Stimulated activated CD8-positive, alpha-beta memory T cell treated with anti-CD3 and anti-CD28 coated beads, Interleukin-7, amount 100 ng/mL, for 24 hours (primary cell): Measurements from ENCODE around the gene UST.
"Not testable (repeated sequence)": the region's sequence is repeated elsewhere in the genome, so short reads cannot be mapped to it uniquely, and the experiment has no call there.

Experiments used
- DNase-seq: peaks from one replicate; pipeline ENCODE4 v3.0.0-alpha.2; 2020; ENCODE audit warnings: low read depth

Gene UST

DNA sequence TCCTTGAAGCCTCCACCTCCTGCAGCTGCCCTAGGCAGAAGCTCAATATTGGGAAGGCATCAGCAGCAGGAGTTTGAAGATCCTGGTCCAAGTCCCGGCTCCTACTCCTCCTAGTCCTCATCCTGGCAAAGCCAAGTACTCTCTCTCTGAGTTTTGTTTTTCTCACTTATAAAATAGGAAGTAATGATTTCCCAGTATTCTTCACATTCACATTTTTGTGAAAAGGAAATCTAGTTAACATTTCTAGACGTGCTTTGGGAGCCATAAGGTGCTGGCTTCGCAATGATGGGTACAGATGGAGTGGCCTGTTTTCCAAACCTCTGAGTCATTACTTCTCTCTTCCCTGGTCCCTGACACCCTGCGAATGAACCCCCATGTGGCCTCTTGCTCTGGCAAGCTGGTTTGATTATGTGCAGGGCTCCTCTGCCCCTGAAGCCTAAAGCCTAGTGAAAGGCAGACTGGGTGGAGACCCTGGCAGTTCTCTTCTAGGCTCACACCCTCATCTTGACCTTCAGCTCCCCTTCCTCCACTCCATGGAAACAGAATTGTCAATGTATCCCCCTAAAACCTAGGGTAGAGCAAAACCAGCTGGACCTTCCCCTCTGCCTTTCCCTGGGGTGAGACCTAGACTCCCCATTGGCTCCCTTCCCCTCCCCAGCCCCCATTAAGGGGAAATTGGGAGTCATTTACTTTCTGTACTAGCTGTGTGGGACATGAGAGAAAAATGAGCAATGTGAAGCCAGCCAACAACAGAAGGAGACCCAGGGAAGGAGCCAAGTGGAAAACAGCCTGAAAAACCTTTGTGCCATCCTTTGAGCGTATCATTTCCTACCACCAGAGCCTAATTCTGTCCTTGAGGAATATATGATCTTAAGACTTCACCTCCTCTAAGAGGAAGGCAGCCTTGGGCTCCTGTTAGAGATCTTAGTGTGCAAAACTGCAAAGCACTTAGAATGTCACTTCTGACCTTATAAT, 158.4 kb downstream of the UST start:
- no peak for DNase-seq

DNA sequence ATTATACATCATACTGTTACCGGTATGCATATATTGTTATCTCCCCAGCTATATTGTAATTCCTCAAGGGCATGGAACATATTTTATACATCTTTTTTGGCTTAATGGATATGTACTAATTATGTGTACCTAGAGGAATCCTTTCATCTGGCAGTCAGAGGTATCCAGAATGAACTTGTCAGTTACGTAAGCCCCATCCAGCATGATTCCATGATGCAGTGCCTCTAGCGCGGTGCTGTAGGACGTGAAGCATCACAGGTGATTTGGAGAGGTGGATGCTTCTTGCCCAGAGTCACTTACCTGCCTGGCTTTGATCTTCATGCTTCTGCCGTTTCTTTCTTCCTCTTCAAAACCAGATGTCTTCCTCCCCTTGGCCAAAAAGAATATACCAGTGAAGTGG, 159.1 kb downstream of the UST start:
- no peak for DNase-seq

DNA sequence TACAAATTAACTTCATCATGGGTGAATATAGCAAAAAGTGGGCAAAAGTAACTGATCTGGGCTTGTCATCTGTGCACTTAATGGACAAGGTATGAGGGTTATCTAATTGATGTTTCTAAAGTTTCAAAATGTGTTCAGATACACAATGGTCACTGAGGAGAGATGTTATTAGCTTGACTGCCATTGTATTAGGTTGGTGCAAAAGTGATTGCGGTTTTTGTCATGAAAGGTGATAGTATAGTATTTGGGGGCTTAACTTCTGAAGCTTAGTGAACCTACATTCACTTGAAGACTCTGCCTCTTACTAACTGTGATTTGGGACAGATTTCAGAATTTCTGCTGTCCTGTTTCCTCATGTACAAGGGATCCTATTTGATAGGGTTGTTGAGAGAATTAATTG, 159.6 kb downstream of the UST start:
- no peak for DNase-seq

DNA sequence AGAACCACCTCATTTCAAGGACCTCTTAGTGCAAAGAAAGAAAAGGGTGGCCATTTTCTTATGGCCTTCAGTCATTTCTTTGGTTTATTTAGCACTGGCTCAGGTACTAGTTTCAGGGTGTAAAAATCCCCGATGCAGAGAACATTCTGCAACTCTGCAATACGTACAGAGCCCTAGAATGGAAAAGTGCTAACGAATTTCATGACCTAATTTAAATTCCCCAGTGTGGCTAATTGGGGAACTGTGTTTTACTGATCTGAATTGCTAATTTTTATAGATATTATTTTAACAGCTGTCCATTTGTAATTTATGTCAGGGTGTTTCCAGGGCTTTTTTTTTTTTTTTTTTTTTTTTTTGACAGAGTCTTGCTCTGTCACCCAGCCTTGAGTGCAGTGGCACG, 160.7 kb downstream of the UST start:
- no peak for DNase-seq

DNA sequence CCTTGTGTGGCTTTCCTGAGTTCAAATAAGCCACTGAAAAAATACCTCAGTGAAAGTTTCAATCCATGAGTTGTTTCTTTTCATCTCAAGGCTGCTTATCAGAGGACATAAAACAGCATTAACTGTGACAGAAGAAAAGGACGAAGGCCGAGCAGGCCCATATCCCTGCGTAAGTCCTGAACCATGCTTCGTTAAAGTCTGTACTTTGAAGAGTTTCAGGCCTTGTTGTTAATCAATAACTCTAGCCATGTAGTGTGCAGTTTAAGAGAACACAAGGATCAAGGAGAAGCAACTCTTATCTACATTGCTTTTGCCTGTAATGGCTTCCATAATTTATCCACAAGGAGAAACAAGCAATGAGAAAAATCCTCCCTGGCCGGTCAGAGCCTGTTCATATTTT, 165.4 kb downstream of the UST start:
- DNase-seq, result no peak

DNA sequence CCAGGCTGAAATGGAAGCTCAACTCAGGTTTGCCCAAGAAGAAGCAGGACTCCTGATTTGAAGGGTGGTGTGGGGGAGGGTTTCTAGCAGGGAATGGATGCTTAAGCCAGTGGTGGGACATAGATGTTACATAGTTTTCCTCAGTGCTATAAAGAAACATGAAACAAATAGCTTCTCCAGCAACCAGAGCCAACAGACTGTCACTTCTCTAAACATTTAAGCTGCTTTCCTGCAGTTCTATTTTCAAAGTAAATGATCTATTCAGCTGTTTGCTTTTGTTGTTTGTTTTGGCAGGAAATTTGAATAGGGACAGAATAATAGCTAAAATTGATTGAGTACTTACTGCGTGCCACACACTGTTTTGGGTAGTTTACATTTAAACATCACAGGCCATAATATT, 169.0 kb downstream of the UST start:
- no peak for DNase-seq

DNA sequence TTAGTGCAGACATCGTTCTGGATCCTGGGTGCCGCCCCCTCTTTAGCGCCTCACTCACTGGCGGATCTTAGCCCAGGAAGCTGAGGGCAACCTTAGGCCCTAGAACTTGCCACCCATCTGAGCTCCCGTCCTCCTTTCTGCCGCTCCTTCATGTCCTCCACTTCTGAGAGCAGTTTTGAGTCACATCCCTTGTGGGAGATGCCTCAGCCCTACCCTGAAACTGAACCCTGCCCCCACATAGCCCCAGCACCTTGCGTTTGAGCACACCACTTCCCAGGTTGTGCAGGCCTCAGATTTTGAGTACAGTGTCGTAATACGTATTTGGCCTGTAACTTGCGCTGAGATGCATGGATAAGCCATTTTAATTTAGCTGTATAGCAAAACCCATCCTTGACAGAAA, 169.7 kb downstream of the UST start:
- not testable (repeated sequence) for DNase-seq

DNA sequence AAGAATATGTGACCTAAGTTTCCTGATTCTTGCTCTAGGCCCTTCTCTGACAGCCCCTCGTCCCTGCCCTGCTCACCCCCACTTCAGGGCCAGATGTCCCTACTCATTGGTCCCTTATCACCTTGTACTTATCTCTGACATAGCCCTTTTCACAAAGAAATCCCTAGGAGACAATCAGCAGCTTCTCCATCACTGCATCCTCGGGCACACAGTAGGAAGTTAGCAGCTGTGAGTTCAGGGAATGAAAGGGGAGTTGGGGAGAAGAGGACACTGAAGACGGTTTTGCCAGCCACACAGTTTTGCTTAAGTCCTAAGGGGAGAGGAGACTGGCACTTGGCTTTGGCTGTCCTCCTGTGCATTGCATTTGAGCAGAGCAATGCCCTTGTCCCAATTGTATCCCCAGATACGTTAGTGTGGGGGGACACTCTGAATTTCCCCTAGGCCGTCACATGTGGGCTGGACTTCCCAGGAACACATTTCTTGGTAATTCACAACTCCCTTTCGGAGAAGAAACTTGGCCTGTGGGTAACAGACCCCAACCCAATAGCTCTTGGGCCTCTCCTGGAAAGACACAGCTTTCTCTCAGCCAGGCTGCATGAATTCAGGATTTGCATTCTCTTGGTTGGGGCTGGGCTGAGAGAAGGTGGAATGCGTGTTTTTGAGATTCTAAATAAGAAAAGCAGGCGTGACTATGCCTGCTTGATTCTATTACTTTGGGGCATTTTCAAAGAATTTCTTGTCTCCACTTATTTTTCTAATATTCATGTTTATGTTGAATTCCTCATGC, 177.6 kb downstream of the UST start:
- no peak for DNase-seq

DNA sequence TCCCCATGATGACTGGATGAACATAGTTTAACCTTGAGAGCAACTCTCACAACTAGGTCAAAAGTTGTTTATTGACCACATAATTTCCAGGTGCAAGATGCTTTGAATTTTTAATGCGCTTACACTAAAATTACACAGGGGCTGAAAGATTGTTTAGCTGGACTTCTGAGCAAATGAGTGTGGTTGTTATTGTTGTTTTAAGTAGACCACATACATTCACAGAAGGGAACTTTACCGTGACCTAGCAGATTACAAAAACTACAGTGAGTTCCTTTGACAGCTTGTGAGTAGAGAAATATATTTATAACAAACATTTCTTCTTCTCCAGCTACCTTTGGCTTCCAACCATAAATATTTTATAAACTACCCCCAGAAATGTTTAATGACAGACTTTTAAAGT, 178.9 kb downstream of the UST start:
- DNase-seq, result no peak

DNA sequence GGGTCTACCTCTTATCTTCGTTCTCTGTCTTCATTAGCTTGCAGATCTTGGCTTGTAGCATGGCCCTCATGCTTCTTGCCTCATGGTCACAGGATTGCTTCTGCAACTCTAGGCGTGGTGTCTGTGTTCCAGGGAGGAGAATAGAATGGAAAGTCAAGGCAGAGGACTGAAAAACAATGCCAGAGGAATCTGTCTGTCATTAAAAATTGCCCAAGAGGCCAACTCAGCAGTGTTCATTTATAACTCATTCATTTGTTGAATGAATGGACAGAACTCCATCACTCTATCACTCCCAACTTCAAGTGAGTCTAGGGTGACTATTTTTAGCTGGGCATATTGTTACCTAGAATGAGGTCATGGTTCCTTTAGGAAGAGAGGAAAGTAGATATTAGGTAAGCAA, 179.6 kb downstream of the UST start:
- no peak for DNase-seq

DNA sequence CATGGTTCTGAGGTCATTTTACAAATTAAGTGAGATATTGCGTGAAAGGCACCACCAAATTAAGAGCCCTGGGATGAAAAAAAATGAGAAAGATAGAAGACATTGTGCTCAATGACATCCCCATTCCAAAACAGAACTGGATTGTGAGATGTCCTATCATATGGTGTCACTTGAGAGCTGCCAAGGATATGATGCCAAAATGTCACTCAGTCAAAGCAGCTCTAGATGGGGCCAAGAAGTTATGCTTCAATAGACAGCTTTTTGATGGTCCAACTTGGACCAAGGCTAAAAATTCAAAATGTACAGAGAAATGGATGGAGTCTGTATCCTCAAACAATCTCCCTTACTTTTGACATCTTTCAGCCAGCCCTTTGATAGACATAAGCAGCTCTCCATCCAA, 180.8 kb downstream of the UST start:
- DNase-seq, result no peak

DNA sequence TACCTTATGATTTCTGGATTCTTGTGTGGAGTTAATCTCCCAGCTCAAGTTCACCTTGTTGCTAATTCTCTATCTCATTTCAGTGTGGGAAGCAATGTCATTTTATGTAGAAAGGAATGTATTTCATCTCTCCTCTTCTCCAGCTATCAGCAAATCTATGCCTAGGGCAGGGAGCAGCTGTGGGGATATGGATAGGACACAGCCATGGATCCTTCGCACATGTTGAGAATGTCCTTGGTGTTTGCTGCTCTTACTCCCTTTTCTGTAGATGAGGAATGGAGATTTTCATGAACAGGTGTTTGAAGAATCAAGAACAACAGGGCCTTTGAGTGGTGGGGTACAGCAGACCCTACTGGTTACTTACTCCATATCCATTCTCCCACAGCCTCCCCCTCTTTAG, 182.0 kb downstream of the UST start:
- DNase-seq, result no peak

DNA sequence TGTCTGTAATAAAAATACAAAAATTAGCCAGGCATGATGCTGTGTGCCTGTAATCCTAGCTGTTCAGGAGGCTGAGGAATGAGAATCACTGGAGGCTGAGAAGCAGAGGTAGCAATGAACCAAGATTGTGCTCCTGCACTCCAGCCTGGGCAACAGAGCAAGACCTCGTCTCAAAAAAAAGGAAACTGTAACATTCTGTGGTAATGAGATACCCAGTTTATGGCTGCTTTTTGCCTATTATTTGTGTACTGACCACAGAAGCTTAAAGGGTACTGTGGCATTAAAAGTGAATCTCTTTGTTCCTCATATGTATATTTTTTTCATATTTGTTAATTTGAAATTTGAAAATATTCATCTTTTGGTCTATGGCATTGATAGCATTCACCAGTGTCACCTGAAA, 185.4 kb downstream of the UST start:
- no peak for DNase-seq

DNA sequence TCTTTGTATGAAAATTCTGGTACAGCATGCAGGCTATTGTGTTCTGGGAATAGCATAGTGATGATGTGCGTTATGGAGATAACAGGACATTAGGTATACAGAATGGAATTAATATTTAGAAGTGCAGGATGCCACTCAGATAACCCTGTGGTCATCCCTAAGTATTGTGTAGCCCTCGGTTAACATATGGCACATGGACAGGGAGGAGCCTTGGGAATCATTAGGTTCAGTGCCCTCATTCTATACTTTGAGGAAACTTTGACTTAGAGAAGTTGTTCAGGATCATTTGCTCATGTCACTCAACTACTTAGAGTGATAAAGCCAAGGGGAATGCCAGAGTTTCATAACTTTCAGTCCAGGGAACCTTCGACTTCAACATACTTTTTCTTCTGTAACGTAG, 185.9 kb downstream of the UST start:
- no peak for DNase-seq

DNA sequence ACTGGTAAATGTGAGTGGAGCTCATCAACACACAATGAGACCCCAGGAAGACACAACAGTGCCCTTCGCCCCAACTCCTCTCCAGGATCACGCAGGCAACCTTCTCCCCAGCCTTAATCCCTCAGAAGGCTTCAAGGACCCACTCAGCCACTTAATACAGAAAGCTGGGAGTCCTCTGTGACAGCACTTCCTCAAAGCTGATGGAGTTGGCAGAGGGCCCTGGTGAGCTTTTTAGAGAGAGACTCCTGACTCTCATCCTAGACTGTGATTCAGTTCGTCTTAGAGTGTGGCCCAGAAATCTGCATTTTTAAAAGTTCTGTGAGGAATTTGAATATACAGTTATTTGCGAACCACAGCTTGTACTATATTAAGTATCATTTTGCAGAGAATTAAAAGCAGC, 187.7 kb downstream of the UST start:
- DNase-seq, result no peak

DNA sequence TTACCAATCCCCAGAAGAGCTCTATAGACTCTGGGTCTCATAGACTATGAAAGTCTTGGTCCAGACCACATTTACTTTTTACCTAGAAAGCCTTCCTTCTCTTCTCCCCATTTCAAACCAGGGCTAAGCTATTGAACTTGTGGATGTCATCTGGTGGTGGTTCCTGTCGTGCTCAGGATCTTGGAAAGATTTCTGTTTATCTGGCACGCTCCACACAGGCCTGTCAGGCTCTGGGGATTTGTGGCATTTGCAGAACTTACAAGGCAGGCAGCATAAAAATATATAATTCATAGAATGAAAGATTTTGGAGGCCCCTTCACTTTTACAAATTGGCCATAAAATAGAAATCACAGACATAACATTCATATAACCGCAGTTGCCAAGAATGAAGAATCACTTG, 188.1 kb downstream of the UST start:
- no peak for DNase-seq

DNA sequence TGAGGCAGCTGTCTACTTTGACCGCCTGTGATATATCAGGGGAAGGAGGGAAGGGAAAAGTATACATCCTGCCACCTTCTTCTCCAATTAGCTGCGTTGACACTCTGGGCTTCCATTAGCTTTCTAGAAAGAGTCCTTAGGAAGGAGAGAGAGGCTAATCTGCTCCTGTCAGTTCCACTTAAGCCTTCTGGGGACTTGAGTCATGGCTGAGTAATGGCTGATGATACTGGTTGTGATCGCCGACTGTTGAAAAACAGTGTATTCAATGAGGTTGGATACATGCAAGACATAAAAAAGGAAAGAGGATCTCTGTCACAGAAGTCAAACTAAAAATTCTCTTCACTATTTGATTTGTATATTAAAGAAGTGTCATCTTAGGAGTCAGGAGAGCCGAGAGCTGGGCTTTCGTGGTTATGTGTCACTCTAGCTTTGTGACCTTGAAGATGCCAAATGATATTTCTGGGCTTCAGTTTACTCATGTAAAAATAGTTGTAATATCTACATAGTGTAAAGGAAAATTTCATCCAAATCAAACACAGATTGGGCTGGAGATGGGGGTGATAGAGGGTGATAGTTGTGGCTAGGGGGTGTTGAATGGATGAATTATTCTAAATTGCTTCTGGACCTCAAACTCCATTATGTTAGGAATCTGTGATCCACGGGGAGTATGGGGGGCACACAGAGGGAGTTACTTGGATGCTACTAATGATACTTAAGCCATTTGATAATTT, 189.0 kb downstream of the UST start:
- no peak for DNase-seq

DNA sequence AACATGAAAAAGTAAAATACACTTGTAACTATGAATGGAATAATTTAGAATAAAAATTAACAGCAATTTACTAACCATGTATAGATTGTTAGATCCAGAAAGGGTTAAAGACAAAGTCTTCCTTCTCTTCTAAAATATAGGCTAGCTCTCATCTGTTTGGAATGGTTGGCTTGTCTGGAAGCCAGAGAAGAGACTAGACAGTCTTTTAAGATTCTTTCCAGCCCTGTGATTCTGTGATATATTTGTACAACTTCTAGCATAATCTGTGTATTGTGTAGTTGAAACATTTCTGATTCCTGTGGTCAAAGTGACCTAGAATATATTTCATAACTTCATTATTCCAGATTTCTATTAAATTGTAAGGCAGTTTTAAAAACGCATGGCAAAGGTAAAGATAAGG, 196.6 kb downstream of the UST start:
- DNase-seq, result no peak

DNA sequence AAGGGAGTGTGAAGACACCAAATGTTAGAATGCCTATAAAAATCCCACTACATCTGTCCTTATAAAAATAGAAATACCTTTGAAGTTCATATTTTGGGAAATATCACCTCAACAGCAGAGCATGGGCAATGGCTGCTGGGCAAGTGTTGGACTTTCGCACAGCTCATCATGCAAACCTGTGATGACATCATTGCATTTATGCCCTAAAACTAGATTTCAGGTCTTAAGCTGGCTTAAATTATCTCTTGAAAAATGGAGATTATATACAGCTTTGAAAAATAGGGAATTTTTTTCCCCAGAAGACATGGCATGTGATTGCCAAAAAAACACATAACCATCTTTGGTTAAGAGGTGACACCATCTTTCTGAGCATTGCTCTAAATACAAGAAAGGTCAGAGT, 197.8 kb downstream of the UST start:
- DNase-seq, result no peak

DNA sequence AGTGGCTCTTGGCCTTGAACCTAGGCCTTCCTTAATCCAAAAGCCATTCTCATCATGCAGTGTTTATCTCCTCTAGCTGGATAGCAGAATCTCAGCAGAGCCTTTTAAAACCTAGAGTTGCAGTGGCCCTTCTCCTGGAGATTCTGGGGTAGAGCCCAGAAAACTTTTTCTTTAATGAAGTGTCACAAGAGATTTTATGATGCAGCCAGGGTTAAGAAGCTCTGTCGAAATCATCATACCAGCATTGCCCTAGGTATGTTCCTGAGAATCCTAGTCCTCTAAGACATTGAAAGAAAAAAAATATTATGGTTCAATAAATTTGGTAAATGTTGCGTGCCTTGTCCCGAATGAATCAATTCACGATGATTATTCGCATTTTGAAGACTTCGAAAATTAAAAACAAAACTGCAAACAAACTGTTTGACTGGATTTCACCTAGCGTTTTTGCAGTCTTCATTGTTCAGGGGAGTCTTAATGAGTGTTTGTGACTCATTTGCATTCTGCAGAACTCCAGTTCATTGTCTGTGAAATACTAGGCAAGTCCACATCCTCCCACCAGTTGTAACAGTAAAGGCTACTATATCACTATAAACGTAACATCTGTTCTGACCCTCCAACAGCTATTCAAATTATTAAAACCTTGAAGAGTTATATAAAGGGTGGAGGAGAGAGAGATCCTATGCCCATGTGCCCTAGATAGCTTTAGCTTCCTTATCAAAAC, 198.6 kb downstream of the UST start:
- no peak for DNase-seq

DNA sequence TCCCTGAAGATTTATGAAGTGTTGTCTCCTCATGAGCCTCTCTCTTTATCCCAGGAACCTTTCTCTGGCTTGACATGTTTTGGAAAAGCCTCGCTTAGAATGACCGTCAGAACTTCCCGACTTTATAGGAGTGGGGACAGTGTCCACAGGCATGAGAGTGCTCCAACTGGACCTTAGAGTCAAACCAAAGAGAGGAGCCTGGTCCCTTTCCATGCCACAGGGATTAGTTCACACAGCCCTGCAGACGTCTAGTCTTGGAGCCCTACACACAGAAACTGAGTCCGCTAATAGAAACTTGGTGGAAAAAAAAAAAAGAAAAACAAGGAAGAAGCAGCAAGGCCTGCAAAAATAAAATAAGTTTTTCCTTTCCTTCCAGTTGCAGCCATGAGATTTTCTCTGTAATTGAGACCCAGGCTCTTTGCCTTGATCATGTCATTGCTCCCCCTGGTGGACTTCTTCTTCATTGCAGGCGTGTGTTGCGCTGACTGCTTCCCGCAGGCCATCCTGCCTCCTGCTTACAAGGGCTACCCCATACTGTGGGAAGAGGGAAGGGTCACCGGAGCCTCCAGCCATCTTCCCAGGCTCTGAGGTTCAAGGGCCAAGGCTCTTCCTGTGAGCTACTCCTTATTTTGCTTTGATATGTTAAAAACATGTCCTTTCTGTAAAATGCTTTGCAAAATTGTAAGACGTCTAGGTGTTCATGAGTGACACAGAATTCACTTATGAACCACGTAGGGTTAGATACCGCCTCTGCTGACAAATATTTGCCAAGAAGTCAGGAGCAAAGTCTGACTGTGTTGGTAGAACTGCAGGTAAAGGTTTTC, 201.0 kb downstream of the UST start:
- DNase-seq, result peak; percentile 76
